Mononuclear cell (primary cell): Measurements from ENCODE around the gene TNNC1. TPM values are rescaled to one million over a fixed set of nuclear protein-coding genes. Genes with fewer than 3 reads are reported as not detected.

ENCODE experiments used
- H3K27me3 ChIP-seq: 2 replicates; pipeline ENCODE4 v1.6.0; 2011; ENCODE audit warnings: low read length, control low read depth; ENCODE audit not compliant: insufficient read depth
- H3K4me1 ChIP-seq: 2 replicates; pipeline ENCODE4 v1.5.1; 2011; ENCODE audit warnings: mild to moderate bottlenecking, low read length, control low read depth; ENCODE audit not compliant: insufficient read depth
- H3K4me3 ChIP-seq: 2 replicates; pipeline ENCODE4 v1.5.1; 2011; ENCODE audit warnings: mild to moderate bottlenecking, low read length, moderate library complexity
- H3K9me3 ChIP-seq: 2 replicates; pipeline ENCODE4 v1.5.1; 2011; ENCODE audit warnings: low read depth, mild to moderate bottlenecking, control low read depth, low read length
- total RNA-seq: library from RNA; depleted of rRNA; stranded (reverse); fragments of >200 nt; gene quantifications from one replicate; pipeline ENCODE4 v1.2.3, GENCODE V29; 2012

The TNNC1 gene
- total RNA-seq, 1 donor = 0.31 TPM

GRCh38 chr3:52455283-52456168 is 1.7 kb upstream of the TNNC1 start, which contains the start of gene NISCH:
TSS of gene NISCH (plus strand) at chr3:52455604. CDS start at chr3:52455642, 38 bp downstream.
- Histone ChIP-seq H3K9me3 (no peaks in the 10 kb centered on the region), H3K4me1 (peaks cover 38% of the 10 kb centered on the region), H3K27me3 (no peaks in the 10 kb centered on the region), H3K4me3 (peak within 1 kb of the TSS; percentile 76)

- no peaks in the 10 kb centered on the region for H3K9me3 ChIP-seq
- H3K4me1 ChIP-seq = peaks cover 38% of the 10 kb centered on the region
- peak overlapping the region; percentile 76 for H3K4me3 ChIP-seq
- H3K27me3 ChIP-seq = no peaks in the 10 kb centered on the region
Measured at GRCh38 chr3:52454938-52455282, 1.1 kb upstream of the TNNC1 start.

DNA sequence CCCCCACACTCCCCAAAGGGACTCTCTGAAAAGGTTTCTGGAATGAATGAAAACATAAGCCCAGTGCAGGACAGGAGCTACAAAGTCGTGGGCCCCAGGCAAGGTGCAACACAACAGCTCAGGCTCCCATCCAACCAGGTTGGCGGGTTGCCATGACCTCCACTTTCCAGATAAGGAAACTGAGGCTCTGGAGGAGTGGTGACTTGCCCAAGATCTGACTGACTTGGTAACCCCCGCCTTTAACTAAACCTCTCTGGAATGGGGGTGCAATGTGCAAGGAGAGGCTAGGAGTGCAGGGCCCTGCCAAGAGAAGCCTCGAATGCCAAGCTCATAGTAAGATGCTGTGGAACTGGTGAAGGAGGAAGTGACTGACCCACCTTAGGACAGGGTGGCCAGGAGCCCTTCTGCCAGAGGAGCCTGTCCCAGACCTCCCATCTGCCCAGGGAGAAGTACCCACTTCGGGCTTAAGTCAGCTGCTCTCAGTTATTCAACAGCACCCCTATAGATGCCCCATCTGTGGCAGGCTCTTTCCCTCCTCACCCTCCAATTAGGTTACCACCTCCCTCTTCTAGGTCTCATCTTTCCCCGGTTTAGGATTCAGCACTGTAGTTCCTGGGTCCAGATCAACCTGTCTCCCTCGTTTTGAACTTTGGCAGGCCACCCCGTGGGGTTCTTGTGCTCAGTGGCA is 553 bp upstream of the TNNC1 start:
- H3K9me3 ChIP-seq = no peaks in the 10 kb centered on the region
- peak overlapping the region; percentile 76 for H3K4me3 ChIP-seq
- H3K4me1 ChIP-seq = peaks cover 38% of the 10 kb centered on the region
- no peaks in the 10 kb centered on the region for H3K27me3 ChIP-seq

GRCh38 chr3:52452570-52453221 is 1.1 kb downstream of the TNNC1 start:
- Histone ChIP-seq H3K4me1 (peaks cover 31% of the 10 kb centered on the region), H3K9me3 (no peaks in the 10 kb centered on the region), H3K4me3 (no peak overlapping the region), H3K27me3 (no peaks in the 10 kb centered on the region)

DNA sequence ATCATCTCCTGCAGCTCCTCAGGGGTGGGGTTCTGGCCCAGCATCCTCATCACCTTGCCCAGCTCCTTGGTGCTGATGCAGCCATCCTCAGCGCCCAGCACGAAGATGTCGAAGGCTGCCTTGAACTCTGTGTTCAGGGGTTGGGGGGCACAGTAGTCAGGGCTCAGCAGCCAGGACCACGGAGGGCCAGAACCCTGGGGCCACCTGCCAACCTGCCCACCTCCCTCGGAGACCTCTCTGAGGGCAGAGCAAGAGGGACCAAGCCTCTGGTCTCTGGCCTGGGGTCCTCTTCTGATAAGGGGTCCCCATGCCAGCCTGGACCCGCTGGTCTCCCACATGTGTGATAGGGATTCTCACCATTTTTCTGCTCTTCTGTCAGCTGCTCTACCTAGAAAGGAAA is 1.7 kb downstream of the TNNC1 start:
- H3K4me3 ChIP-seq = no peak overlapping the region
- peaks cover 25% of the 10 kb centered on the region for H3K4me1 ChIP-seq
- H3K27me3 ChIP-seq = no peaks in the 10 kb centered on the region
- no peaks in the 10 kb centered on the region for H3K9me3 ChIP-seq

DNA sequence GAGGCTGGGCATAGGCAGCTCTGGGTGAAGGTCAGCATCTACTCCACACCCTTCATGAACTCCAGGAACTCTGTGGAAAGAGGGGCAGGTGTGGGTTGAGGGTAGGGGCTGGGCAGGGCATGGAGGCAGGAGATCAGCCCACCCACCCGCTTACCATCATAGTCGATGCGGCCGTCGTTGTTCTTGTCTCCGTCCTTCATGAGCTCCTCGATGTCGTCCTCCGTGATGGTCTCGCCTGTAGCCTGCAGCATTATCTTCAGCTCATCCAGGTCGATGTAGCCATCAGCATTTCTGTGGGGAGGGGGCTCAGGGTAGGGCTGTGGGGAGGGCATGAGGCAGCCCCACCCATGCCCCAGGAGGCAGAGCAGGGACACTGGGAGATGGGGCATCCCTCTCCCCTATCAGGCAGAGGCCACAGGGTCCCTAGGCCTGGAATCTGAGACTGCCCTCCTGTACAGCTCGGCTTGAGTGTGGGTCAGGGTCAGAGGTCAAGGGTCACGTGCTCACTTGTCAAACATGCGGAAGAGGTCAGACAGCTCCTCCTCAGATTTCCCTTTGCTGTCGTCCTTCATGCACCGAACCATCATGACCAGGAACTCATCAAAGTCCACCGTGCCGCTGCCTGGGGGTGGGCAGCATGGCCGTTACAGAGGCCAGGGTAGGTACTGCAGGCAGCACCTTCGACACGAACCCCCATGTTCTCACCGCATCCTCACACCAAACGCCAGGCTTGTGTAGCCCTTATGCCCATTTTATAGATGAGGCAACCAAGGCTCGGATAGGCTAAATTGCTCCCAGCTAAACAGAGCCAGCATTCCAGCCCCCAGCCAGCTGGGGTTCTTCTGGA is 2.4 kb downstream of the TNNC1 start:
- Histone ChIP-seq H3K9me3 (no peaks in the 10 kb centered on the region), H3K4me3 (no peak overlapping the region), H3K27me3 (no peaks in the 10 kb centered on the region), H3K4me1 (peaks cover 18% of the 10 kb centered on the region)

DNA sequence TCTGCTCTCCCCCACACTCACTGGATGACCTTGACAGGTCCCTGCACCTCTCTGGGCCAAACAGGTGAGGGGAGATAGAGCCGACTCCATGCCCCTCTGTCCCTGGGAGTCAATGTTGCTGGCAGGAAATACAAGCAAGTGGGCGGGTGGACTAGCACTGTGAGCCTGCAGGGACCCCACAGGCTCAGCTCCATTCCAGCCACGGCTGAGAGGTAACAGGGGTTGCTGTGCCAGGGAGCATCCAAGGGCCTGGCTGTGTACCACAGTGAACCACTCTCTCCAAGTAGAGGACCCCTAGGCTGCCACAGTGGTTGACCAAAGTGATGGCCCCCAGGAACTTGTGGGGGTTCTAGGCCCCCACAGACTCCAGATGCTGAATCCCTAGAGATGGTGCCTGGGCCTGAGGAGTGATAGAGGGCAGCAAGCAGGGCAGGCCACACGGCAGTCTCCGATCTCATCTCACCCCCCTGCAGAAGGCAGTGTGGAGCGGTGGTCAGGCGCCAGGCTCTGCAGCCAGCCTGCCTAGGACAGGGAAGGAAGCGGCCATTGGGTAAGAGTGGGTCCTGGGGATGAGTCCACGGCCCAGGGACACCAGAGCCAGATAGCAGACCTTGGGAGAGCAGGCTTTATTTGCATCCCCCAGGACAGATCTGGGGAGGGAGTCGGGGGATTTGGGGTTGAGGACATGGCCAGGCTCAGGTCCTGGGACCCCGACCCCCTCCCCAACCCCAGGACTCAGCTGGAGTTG is 3.2 kb downstream of the TNNC1 start:
- peaks cover 12% of the 10 kb centered on the region for H3K4me1 ChIP-seq
- no peaks in the 10 kb centered on the region for H3K9me3 ChIP-seq
- no peaks in the 10 kb centered on the region for H3K27me3 ChIP-seq
- no peak overlapping the region for H3K4me3 ChIP-seq

- no peaks in the 10 kb centered on the region for H3K9me3 ChIP-seq
- no peaks in the 10 kb centered on the region for H3K27me3 ChIP-seq
- H3K4me1 ChIP-seq = peaks cover 4% of the 10 kb centered on the region
- no peak overlapping the region for H3K4me3 ChIP-seq
Measured at GRCh38 chr3:52447512-52448355, 6.1 kb downstream of the TNNC1 start.

- Histone ChIP-seq H3K4me3 (no peak overlapping the region), H3K9me3 (no peaks in the 10 kb centered on the region), H3K4me1 (peaks cover 4% of the 10 kb centered on the region), H3K27me3 (no peaks in the 10 kb centered on the region)
Measured at GRCh38 chr3:52446631-52447511, 7.0 kb downstream of the TNNC1 start.

DNA sequence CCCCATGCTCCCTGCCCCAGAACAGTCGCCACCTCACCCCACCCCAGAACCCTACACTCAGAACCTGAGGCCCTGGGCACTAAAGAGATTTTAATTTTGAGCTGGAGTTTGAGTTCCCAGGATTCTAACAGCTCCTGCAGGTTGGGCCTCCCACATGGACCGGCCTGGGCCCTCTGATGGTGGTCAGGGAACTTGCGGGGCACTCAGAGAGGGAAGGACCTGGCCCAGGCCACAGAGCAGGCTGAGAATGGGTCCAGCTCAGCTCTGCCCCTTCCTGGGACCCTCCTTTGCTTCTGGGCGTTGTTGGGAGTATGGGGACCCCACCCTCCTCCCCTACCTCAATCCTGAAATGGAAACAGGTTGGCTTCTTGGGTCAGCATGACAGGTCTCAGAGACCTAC is 7.8 kb downstream of the TNNC1 start:
- Histone ChIP-seq H3K4me1 (peaks cover 4% of the 10 kb centered on the region), H3K9me3 (no peaks in the 10 kb centered on the region), H3K27me3 (no peaks in the 10 kb centered on the region), H3K4me3 (no peak overlapping the region)

GRCh38 chr3:52444860-52445793 is 8.7 kb downstream of the TNNC1 start, which contains the start of gene SEMA3G:
TSS of gene SEMA3G (minus strand) at chr3:52445103. CDS start at chr3:52445027, 76 bp downstream.
- Histone ChIP-seq H3K9me3 (no peaks in the 10 kb centered on the region), H3K4me3 (no peak within 1 kb of the TSS), H3K27me3 (no peaks in the 10 kb centered on the region), H3K4me1 (peaks cover 4% of the 10 kb centered on the region)
